ENCODE results near the gene FBXO2. TPM values are rescaled to one million over a fixed set of nuclear protein-coding genes. Genes with fewer than 3 reads are reported as not detected.

The FBXO2 gene
- total and polyA plus RNA-seq, 9 of the 15 experiments (the other 6 are each of a cell fraction or from before 2014, with no cell fraction given), result 0.04 to 1.9 (median 0.27) TPM

DNA sequence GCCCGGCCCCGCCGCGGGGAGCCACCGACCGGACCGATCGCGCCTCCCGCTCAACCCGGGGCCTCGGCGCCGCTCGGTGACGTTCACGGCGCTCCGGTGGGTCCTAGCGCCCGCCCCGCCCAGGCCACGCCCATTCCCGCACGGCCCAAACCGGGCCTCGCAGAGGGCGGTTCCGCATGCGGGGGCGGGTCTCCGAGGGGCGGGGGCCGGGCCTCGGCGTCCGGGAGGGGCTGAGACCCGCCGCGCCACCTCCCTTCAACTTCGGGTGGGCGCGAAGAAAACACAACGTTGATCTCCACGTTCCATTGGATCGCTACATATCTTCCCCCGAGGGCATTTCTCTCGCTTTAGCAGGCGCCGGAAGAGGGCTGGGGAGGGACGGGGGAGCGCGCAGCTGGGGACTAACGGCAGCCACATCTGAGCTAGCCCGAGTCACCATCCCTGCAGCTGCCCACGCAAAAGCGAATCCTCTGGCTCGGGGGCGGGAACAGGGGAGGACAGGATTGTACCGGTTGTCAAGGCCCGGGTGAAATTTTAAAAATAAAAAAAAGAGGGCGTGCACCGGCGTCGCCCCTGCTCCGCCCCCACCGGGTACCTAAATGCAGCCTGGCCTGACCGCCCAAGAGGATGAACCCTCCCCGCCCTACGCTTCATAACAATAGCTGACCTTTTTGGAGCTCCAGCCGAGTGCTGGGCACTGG is 27.0 kb upstream of the FBXO2 start, which contains the start of gene MAD2L2 (continued):
- TF ChIP-seq, protein P1, sequence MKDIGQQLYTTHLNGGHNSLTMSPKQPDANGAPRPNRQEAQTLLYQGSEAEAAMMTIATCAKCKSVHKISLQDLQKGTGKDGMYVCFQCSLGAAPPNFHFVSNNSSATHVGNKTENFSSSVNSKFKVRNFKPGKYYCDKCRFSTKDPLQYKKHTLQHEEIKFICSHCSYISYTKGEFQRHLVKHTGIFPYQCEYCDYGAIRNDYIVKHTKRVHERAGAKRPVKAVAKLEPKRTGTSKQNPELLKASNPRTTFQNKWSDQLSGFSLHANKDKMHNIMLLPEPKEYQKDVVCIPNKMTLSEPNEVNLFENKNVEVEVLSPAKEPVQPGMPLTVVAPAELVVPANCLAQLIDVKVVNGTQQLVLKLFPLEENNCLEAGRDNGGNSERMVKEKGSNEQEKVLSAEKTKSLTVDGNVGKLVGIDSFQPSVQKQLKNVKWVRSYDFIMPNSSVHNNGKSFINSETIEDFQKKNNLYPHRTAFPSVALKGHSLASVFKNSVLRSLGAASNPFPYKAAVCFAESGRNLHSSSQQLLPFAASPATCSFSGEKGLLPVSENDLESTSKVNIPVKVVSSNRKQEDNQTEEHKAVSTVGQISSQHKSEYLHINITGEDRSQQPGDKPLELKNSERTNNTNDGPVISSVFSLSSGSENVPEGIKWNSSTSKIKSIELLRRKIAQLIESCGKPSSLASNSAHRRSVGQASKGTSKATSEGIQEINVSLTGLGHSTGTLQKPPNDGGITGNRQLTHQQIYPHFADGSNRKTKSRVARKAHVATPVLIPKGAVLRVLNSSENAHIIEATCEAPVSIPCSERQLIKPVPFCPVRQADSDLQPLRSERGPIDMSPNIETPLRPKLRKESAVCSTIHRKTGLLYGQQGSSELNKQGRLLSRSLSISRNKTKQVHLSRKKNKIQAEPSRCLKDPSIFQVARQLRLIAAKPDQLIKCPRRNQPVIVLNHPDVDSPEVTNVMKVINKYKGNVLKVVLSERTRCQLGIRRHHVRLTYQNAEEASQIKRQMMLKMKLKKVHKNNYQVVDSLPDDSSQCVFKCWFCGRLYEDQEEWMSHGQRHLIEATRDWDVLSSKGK (CRISPR knock-in tag; IDR thresholded peaks at IDR 0.05), result no peak
- no peak for TF ChIP-seq ZNF316 (IDR thresholded peaks at IDR 0.05)
- TF ChIP-seq JUNB (CRISPR knock-in tag; conservative IDR thresholded peaks at IDR 0.05), result no peak
- TF ChIP-seq SPI1 (IDR thresholded peaks at IDR 0.05; ENCODE audit: borderline replicate concordance, low read depth, low read length), result no peak
- TF ChIP-seq, protein P2, sequence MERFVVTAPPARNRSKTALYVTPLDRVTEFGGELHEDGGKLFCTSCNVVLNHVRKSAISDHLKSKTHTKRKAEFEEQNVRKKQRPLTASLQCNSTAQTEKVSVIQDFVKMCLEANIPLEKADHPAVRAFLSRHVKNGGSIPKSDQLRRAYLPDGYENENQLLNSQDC (CRISPR knock-in tag; IDR thresholded peaks at IDR 0.05), result no peak
- TF ChIP-seq COPS2 (conservative IDR thresholded peaks at IDR 0.05), result no peak
- no peak for TF ChIP-seq ARHGAP35 (IDR thresholded peaks at IDR 0.05; ENCODE audit: partially characterized antibody)
- TF ChIP-seq ZNF124 (CRISPR knock-in tag; IDR thresholded peaks at IDR 0.05), result no peak
- no peak for TF ChIP-seq SREBF2 (CRISPR knock-in tag; IDR thresholded peaks at IDR 0.05)
- TF ChIP-seq KLF1 (tag; IDR thresholded peaks at IDR 0.05), result peak; percentile 69; the same call in 1 of the 2 replicates
- TF ChIP-seq RBM17 (IDR thresholded peaks at IDR 0.05; ENCODE audit: borderline replicate concordance, low read depth, low read length), result no peak
- no peak for TF ChIP-seq NR1H2 (CRISPR knock-in tag; IDR thresholded peaks at IDR 0.05)
- TF ChIP-seq RBM39 (optimal IDR thresholded peaks at IDR 0.05; ENCODE audit: low read depth, low read length), result no peak
- no peak for TF ChIP-seq SMAD2 (IDR thresholded peaks at IDR 0.05; ENCODE audit: low read depth, low read length)
- TF ChIP-seq, protein P3, sequence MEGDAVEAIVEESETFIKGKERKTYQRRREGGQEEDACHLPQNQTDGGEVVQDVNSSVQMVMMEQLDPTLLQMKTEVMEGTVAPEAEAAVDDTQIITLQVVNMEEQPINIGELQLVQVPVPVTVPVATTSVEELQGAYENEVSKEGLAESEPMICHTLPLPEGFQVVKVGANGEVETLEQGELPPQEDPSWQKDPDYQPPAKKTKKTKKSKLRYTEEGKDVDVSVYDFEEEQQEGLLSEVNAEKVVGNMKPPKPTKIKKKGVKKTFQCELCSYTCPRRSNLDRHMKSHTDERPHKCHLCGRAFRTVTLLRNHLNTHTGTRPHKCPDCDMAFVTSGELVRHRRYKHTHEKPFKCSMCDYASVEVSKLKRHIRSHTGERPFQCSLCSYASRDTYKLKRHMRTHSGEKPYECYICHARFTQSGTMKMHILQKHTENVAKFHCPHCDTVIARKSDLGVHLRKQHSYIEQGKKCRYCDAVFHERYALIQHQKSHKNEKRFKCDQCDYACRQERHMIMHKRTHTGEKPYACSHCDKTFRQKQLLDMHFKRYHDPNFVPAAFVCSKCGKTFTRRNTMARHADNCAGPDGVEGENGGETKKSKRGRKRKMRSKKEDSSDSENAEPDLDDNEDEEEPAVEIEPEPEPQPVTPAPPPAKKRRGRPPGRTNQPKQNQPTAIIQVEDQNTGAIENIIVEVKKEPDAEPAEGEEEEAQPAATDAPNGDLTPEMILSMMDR (IDR thresholded peaks at IDR 0.05 in 2 of 3, conservative IDR thresholded peaks at IDR 0.05 in 1 of 3; ENCODE audit: insufficient read depth in 2 of 3, low read depth in 1 of 3, low read length in 3 of 3), result no peak
- TF ChIP-seq SP1 (CRISPR knock-in tag; IDR thresholded peaks at IDR 0.05), result peak; percentile 99
- TF ChIP-seq, protein P4, sequence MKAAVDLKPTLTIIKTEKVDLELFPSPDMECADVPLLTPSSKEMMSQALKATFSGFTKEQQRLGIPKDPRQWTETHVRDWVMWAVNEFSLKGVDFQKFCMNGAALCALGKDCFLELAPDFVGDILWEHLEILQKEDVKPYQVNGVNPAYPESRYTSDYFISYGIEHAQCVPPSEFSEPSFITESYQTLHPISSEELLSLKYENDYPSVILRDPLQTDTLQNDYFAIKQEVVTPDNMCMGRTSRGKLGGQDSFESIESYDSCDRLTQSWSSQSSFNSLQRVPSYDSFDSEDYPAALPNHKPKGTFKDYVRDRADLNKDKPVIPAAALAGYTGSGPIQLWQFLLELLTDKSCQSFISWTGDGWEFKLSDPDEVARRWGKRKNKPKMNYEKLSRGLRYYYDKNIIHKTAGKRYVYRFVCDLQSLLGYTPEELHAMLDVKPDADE (conservative IDR thresholded peaks at IDR 0.05; ENCODE audit: control insufficient read depth, low read depth, low read length), result peak; percentile 88
- no peak for TF ChIP-seq BRCA1 (IDR thresholded peaks at IDR 0.05)
- TF ChIP-seq BRCA1 (CRISPR knock-in tag; IDR thresholded peaks at IDR 0.05), result no peak
- no peak for TF ChIP-seq STAG1 (CRISPR knock-in tag; IDR thresholded peaks at IDR 0.05; ENCODE audit: borderline replicate concordance)

Data from K562 (cell line).